SU-DHL-6 (cell line): ENCODE data around the gene CCDC61.

Source experiments
- H2AFZ ChIP-seq: fragments of 200-600 bp; sonication (generic); 2 replicates; pipeline ENCODE4 v1.6.1; 2014; ENCODE audit warnings: low read depth, mild to moderate bottlenecking, moderate library complexity, mixed read lengths, antibody characterized with exemption, low read length; ENCODE audit not compliant: severe bottlenecking
- H3F3A ChIP-seq: fragments of 200-600 bp; shearing (Covaris generic); 2 replicates; pipeline ENCODE4 v1.6.0; 2016; ENCODE audit warnings: antibody characterized with exemption, mild to moderate bottlenecking; ENCODE audit not compliant: insufficient read depth
- H3K27ac ChIP-seq: fragments of 200-600 bp; sonication (generic); 2 replicates; pipeline ENCODE4 v1.5.1; 2016; ENCODE audit warnings: low read depth, mild to moderate bottlenecking, low read length, moderate library complexity, mixed read lengths
- H3K27me3 ChIP-seq: fragments of 200-600 bp; sonication (generic), shearing (Covaris generic); 2 replicates; pipeline ENCODE4 v1.6.0; 2014; ENCODE audit warnings: mild to moderate bottlenecking, low read length
- H3K36me3 ChIP-seq: fragments of 200-600 bp; sonication (generic); 2 replicates; pipeline ENCODE4 v1.6.1; 2014; ENCODE audit warnings: mild to moderate bottlenecking, low read length, mixed read lengths
- H3K4me2 ChIP-seq: fragments of 300-600, 200-600 bp; shearing (Covaris generic), sonication (generic); 2 replicates; pipeline ENCODE4 v1.6.0; 2014; ENCODE audit warnings: low read length, low read depth, mild to moderate bottlenecking; ENCODE audit not compliant: poor library complexity, severe bottlenecking
- H3K4me3 ChIP-seq: fragments of 200-600 bp; sonication (generic); 2 replicates; pipeline ENCODE4 v1.5.1; 2014; ENCODE audit warnings: antibody characterized with exemption, low read length, mild to moderate bottlenecking, mixed read lengths; ENCODE audit not compliant: insufficient read depth, poor library complexity, severe bottlenecking
- H3K79me2 ChIP-seq: fragments of 200-600 bp; sonication (generic); 2 replicates; pipeline ENCODE4 v1.6.1; 2014; ENCODE audit warnings: mild to moderate bottlenecking, low read length, moderate library complexity; ENCODE audit not compliant: insufficient read depth
- H3K9ac ChIP-seq: fragments of 200-600 bp; sonication (generic); 2 replicates; pipeline ENCODE4 v1.7.0; 2014; ENCODE audit warnings: mild to moderate bottlenecking, low read length
- H3K9me2 ChIP-seq: fragments of 200-600 bp; sonication (generic); replicated peaks from 2 replicates; pipeline ENCODE4 v1.6.1; 2014; ENCODE audit warnings: low read length; ENCODE audit not compliant: insufficient read depth
- H3K9me3 ChIP-seq: fragments of 200-600 bp; sonication (generic); 2 replicates; pipeline ENCODE4 v1.6.1; 2014; ENCODE audit warnings: low read length, mixed read lengths; ENCODE audit not compliant: insufficient read depth
- H4K20me1 ChIP-seq: fragments of 200-600 bp; sonication (generic); 2 replicates; pipeline ENCODE4 v1.6.1; 2014; ENCODE audit warnings: low read depth, mild to moderate bottlenecking, antibody characterized with exemption, low read length, moderate library complexity, mixed read lengths
- CTCF ChIP-seq: fragments of 200-600 bp; sonication (generic); IDR thresholded peaks from one replicate; pipeline ENCODE4 v1.5.1; 2017; ENCODE audit warnings: antibody characterized with exemption, mild to moderate bottlenecking, low read length, moderate library complexity; ENCODE audit not compliant: insufficient read depth, poor library complexity, severe bottlenecking
- EZH2phosphoT487 ChIP-seq: fragments of 200-600 bp; sonication (generic), shearing (Covaris generic); conservative IDR thresholded peaks from 2 replicates; pipeline ENCODE4 v1.6.1; 2018; ENCODE audit warnings: mild to moderate bottlenecking, antibody characterized with exemption, low read length, moderate library complexity, mixed read lengths

The CCDC61 gene

GRCh38 chr19:46021531-46022041 is 26.3 kb downstream of the CCDC61 start:
- no peak overlapping the region for H3K27ac ChIP-seq
- no peaks in the 10 kb centered on the region for H3K36me3 ChIP-seq
- H3K9ac ChIP-seq, result no peak overlapping the region
- TF ChIP-seq EZH2phosphoT487 (no peak), CTCF (no peak)
- H4K20me1 ChIP-seq, result no peaks in the 10 kb centered on the region
- no peak overlapping the region for H2AFZ ChIP-seq
- H3K79me2 ChIP-seq, result no peaks in the 10 kb centered on the region
- H3K9me2 ChIP-seq, result no peaks in the 10 kb centered on the region
- no peak overlapping the region for H3K4me2 ChIP-seq
- H3F3A ChIP-seq, result no peaks in the 10 kb centered on the region
- H3K9me3 ChIP-seq, result no peaks in the 10 kb centered on the region
- no peak overlapping the region for H3K4me3 ChIP-seq
- no peaks in the 10 kb centered on the region for H3K27me3 ChIP-seq

- no peaks in the 10 kb centered on the region for H3K9me3 ChIP-seq
- no peak overlapping the region for H2AFZ ChIP-seq
- no peak overlapping the region for H3K27ac ChIP-seq
- no peaks in the 10 kb centered on the region for H3K9me2 ChIP-seq
- no peaks in the 10 kb centered on the region for H3K79me2 ChIP-seq
- H4K20me1 ChIP-seq, result no peaks in the 10 kb centered on the region
- no peak overlapping the region for H3K9ac ChIP-seq
- H3K36me3 ChIP-seq, result no peaks in the 10 kb centered on the region
- no peaks in the 10 kb centered on the region for H3K27me3 ChIP-seq
- H3F3A ChIP-seq, result no peaks in the 10 kb centered on the region
- H3K4me2 ChIP-seq, result no peak overlapping the region
- H3K4me3 ChIP-seq, result no peak overlapping the region
- TF ChIP-seq CTCF, result no peak
- no peak for TF ChIP-seq EZH2phosphoT487
These were observed 26.8 kb downstream of the CCDC61 start for GRCh38 chr19:46022061-46022430.

GRCh38 chr19:46022431-46023310 is 27.4 kb downstream of the CCDC61 start, which contains the start of gene PGLYRP1:
Gene PGLYRP1 (minus strand): TSS chr19:46023053. CDS start chr19:46023021, 32 bp downstream.
- no peak within 1 kb of the TSS for H3K4me3 ChIP-seq
- H3K79me2 ChIP-seq, result no peaks in the 10 kb centered on the region
- H2AFZ ChIP-seq, result no peak within 1 kb of the TSS
- no peaks in the 10 kb centered on the region for H3K9me2 ChIP-seq
- H3F3A ChIP-seq, result no peaks in the 10 kb centered on the region
- H3K4me2 ChIP-seq, result no peak within 1 kb of the TSS
- no peaks in the 10 kb centered on the region for H3K36me3 ChIP-seq
- no peaks in the 10 kb centered on the region for H3K27me3 ChIP-seq
- H3K9ac ChIP-seq, result no peak within 1 kb of the TSS
- TF ChIP-seq CTCF, result no peak
- TF ChIP-seq EZH2phosphoT487, result no peak
- H4K20me1 ChIP-seq, result no peaks in the 10 kb centered on the region
- no peaks in the 10 kb centered on the region for H3K9me3 ChIP-seq
- H3K27ac ChIP-seq, result no peak within 1 kb of the TSS
